GM18909 (cell line): ENCODE results near the gene BCAS3.

Experiments used
- ATAC-seq: cut with Tn5 transposase; IDR thresholded peaks from one replicate; pipeline ENCODE4 v1.9.1; 2021; ENCODE audit warnings: mild to moderate bottlenecking; ENCODE audit not compliant: unreplicated experiment, poor library complexity

Gene BCAS3

GRCh38 chr17:61363601-61364462, 686.2 kb downstream of the BCAS3 start:
- no peak for ATAC-seq

- no peak for ATAC-seq
These were observed 686.8 kb downstream of the BCAS3 start for GRCh38 chr17:61364463-61364846.

GRCh38 chr17:61366076-61366714, 688.5 kb downstream of the BCAS3 start:
- no peak for ATAC-seq

- ATAC-seq, result no peak
These were observed 689.2 kb downstream of the BCAS3 start for GRCh38 chr17:61366715-61367413.

DNA sequence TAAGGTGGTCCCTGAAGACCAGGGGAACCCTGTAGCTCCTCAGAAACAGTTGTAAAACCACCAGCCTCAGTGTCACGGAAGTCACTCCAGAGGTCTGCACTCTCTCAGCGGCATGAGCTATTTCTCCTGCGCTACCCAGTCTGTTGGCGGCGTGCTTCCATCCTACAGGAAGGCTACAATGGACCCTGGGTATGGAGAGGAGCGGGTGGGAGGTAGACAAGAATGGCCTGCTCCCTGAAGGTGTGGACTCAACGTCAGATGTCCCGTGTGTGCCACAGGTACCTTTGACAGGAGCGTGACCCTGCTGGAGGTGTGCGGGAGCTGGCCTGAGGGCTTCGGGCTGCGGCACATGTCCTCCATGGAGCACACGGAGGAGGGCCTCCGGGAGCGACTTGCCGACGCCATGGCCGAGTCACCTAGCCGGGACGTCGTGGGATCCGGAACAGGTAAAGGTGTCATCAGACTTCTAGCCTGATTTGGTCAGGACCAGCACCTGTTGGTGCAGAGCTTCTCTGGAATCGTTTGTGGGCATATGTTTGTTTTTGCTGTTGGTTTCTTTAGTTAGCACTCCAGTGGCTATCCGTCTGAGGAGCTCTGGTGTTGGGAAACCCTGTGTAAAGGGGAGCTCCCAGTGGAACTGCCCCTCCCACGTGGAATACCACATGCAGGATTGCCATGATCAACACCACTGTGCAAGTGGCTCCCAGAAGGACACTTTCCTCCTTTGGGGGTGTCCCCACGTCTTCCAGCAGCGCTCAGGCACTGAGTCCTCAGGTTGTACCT, 690.6 kb downstream of the BCAS3 start:
- no peak for ATAC-seq

GRCh38 chr17:61368832-61369450, 691.3 kb downstream of the BCAS3 start:
- no peak for ATAC-seq

- ATAC-seq, result no peak
These were observed 692.1 kb downstream of the BCAS3 start for GRCh38 chr17:61369751-61370150.

GRCh38 chr17:61371179-61371578, 693.5 kb downstream of the BCAS3 start:
- no peak for ATAC-seq

- ATAC-seq, result no peak
These were observed 694.0 kb downstream of the BCAS3 start for GRCh38 chr17:61371606-61372005.

- ATAC-seq, result no peak
These were observed 694.8 kb downstream of the BCAS3 start for GRCh38 chr17:61372436-61372835.

- no peak for ATAC-seq
These were observed 699.5 kb downstream of the BCAS3 start for GRCh38 chr17:61376931-61377838.

GRCh38 chr17:61378658-61379456, 701.2 kb downstream of the BCAS3 start:
- no peak for ATAC-seq

DNA sequence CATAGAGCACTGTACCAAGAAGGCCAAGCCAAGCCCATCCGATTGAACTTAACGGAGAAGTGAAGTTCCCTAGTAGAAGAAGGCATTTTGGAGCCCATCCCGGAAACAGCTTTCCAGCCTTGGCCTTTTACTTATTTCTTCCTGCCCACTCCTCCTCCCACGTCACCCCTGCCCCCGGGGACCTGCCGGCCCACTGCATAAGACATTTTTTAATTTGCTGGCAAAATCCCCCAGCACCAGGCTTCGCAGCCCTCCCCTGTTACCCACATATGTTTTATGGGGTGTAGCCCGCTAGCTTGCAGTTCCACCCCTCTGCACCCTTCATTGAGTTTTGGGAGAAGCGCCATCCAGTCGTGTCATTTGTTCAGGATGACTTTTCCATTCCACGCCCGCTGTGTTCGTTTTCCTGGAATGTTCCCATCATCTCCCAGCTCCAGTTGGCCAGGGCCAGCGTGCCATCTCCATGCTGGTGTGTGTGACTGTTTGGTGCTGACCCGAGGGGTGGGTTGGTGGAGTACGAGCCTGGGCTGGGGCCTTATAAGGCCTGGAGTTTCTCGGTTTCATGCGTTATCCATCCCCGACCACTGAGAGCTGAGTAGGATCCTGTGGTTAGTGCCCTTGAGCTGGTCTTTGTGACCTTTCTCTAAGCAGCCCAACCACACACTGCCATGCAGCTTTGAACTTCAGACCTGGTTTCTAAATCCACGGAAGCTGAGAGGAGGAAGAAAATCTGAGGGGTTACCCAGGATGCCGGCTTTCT, 702.0 kb downstream of the BCAS3 start:
- ATAC-seq, result no peak

GRCh38 chr17:61380217-61380835, 702.7 kb downstream of the BCAS3 start:
- no peak for ATAC-seq

GRCh38 chr17:61380836-61381525, 703.3 kb downstream of the BCAS3 start:
- ATAC-seq, result no peak

DNA sequence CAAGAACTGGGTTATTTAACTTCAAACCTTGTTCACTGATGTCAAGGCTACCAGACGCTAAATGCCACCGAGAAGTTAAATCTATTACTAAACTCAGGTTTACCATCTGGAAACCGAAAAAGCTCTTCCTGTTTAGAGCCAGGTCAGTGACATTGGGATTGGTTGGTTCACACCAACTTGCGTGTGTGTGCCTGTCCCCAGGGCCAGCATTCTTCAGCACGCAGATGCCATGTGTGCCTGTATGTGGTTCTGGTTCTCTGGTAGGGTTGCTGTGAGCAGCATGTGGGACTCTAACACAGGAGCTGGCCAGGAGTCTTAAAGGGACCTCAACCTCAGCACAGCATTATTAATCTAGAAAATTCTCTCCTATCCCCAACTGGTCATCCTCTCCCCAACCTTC, 703.9 kb downstream of the BCAS3 start:
- ATAC-seq, result no peak
